Progenitor cell of endocrine pancreas (in vitro differentiated cells): ENCODE results near the gene DLG5. TPM values are rescaled to one million over a fixed set of nuclear protein-coding genes. Genes with fewer than 3 reads are reported as not detected.

Source experiments
- DNase-seq: peaks from one replicate; pipeline ENCODE4 v3.0.0; 2021; ENCODE audit warnings: low spot score; ENCODE audit not compliant: unreplicated experiment
- H3K27ac Mint-ChIP-seq: 2 replicates; pipeline ENCODE4 v1.8.0; 2021; ENCODE audit warnings: mild to moderate bottlenecking, moderate library complexity, mixed read lengths
- H3K27me3 Mint-ChIP-seq: 2 replicates; pipeline ENCODE4 v1.8.0; 2021; ENCODE audit warnings: mixed read lengths
- H3K36me3 Mint-ChIP-seq: 2 replicates; pipeline ENCODE4 v1.8.0; 2022; ENCODE audit warnings: mixed read lengths; ENCODE audit not compliant: insufficient read depth
- H3K4me1 Mint-ChIP-seq: 2 replicates; pipeline ENCODE4 v1.8.0; 2021; ENCODE audit warnings: low read depth, mixed read lengths
- H3K4me3 Mint-ChIP-seq: 2 replicates; pipeline ENCODE4 v1.8.0; 2021; ENCODE audit warnings: low read depth, mild to moderate bottlenecking, moderate library complexity, mixed read lengths
- H3K9me3 Mint-ChIP-seq: 2 replicates; pipeline ENCODE4 v1.8.0; 2021; ENCODE audit warnings: low read depth, mixed read lengths
- total RNA-seq: library from RNA; stranded (reverse); gene quantifications from 2 replicates; pipeline ENCODE4 v1.2.1, GENCODE V29; 2021
- TF ChIP-seq, protein P1 (sequence below): fragments of 200-600 bp; sonication (generic); IDR thresholded peaks from one replicate; pipeline ENCODE4 v1.5.0; 2021; ENCODE audit warnings: antibody characterized with exemption, mild to moderate bottlenecking; ENCODE audit not compliant: unreplicated experiment

The DLG5 gene
- total RNA-seq, 1 donor from 2014 or later = 149 TPM

DNA sequence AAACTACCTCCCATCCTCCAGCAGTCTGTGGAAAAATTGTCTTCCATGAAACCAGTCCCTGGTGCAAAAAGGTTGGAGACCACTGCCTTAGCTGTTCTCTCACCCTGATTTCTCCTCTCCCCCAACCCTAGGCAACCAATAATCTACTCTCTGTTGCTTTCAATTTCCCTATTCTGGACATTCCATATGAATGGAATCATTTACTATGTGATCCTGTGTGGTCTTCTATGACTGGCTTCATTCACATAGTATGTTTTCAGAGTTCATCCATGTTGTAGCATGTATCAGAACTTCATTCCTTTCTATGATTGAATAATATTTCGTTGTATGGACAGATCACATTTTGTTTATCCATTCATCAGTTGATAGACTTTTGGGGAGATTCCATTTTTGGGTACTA is 38.3 kb upstream of the DLG5 start:
- Mint-ChIP-seq H3K4me1 (peaks cover 21% of the 10 kb centered on the region), H3K4me3 (no peak overlapping the region), H3K36me3 (peaks cover 6% of the 10 kb centered on the region), H3K9me3 (peaks cover 10% of the 10 kb centered on the region), H3K27ac (no peak overlapping the region), H3K27me3 (no peaks in the 10 kb centered on the region)
- no peak for DNase-seq
- TF ChIP-seq, protein P1, sequence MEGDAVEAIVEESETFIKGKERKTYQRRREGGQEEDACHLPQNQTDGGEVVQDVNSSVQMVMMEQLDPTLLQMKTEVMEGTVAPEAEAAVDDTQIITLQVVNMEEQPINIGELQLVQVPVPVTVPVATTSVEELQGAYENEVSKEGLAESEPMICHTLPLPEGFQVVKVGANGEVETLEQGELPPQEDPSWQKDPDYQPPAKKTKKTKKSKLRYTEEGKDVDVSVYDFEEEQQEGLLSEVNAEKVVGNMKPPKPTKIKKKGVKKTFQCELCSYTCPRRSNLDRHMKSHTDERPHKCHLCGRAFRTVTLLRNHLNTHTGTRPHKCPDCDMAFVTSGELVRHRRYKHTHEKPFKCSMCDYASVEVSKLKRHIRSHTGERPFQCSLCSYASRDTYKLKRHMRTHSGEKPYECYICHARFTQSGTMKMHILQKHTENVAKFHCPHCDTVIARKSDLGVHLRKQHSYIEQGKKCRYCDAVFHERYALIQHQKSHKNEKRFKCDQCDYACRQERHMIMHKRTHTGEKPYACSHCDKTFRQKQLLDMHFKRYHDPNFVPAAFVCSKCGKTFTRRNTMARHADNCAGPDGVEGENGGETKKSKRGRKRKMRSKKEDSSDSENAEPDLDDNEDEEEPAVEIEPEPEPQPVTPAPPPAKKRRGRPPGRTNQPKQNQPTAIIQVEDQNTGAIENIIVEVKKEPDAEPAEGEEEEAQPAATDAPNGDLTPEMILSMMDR = no peak

DNA sequence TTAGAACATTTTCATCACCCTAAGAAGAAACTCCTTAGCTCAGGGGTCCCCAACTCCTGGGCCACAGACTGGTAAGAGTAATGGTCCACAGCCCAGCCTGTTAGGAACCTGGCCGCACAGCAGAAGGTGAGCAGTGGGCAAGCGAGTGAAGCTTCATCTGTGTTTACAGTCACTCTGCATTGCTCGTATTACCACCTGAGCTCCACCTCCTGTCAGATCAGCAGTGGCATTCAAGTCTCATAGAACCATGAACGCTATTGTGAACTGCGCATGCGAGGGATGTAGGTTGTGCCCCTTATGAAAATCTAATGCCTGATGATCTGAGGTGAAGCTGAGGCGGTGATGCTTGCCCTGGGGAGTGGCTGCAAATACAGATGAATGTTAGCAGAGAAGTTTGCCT is 37.3 kb upstream of the DLG5 start:
- no peak for DNase-seq
- Mint-ChIP-seq H3K9me3 (peaks cover 10% of the 10 kb centered on the region), H3K4me3 (no peak overlapping the region), H3K4me1 (peaks cover 19% of the 10 kb centered on the region), H3K27ac (no peak overlapping the region), H3K36me3 (peaks cover 6% of the 10 kb centered on the region), H3K27me3 (no peaks in the 10 kb centered on the region)
- TF ChIP-seq, protein P1 = no peak

- Mint-ChIP-seq H3K36me3 (peaks cover 6% of the 10 kb centered on the region), H3K9me3 (peaks cover 10% of the 10 kb centered on the region), H3K27me3 (no peaks in the 10 kb centered on the region), H3K4me3 (no peak overlapping the region), H3K4me1 (peaks cover 13% of the 10 kb centered on the region), H3K27ac (peak overlapping the region; percentile 73)
- no peak for DNase-seq
- TF ChIP-seq, protein P1 = no peak
Measured at GRCh38 chr10:77962350-77963146, 36.0 kb upstream of the DLG5 start.

DNA sequence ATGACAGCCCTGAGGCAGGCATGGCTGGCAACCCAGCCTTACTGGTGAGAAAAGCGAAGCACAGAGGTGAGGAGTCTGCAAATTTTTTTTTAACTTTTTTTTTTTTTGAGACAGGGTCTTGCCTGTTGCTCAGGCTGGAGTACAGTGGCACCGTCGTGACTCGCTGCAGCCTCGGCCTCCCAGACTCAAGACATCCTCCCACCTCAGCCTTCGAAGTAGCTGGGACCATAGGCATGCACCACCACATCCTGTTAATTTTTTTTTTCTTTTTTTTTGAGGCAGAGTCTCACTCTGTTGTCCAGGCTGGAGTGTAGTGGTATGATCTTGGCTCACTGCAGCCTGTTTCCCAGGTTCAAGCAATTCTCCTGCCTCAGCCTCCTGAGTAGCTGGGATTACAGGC is 35.1 kb upstream of the DLG5 start:
- no peak overlapping the region for H3K4me3 Mint-ChIP-seq
- no peaks in the 10 kb centered on the region for H3K27me3 Mint-ChIP-seq
- DNase-seq = no peak
- H3K36me3 Mint-ChIP-seq = peaks cover 6% of the 10 kb centered on the region
- H3K9me3 Mint-ChIP-seq = peaks cover 10% of the 10 kb centered on the region
- H3K4me1 Mint-ChIP-seq = peaks cover 7% of the 10 kb centered on the region
- TF ChIP-seq, protein P1 = no peak
- no peak overlapping the region for H3K27ac Mint-ChIP-seq

DNA sequence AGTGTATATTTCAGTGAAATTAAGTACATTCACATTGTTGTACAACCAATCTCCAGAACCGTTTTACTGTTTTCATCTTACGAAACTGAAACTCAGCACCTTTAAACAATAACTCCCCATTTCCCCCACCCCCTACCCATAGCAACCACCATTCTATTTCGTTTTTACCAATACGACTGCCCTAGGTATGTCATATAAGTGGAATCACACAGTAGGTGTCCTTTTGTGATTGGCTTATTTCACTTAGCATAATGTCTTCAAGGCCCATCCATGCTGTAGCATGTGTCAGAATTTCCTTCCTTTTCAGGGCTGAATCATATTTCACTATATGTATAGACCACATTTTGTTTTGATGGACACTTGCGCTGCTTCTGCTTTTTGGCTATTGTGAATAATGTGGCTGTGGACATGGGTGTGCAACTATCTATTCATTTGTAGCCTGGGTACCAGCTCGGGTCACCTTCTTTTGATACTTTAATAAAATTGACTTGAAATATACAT is 34.3 kb upstream of the DLG5 start:
- no peaks in the 10 kb centered on the region for H3K27me3 Mint-ChIP-seq
- TF ChIP-seq, protein P1 = no peak
- peaks cover 10% of the 10 kb centered on the region for H3K9me3 Mint-ChIP-seq
- H3K27ac Mint-ChIP-seq = no peak overlapping the region
- DNase-seq = no peak
- H3K4me1 Mint-ChIP-seq = peaks cover 3% of the 10 kb centered on the region
- H3K36me3 Mint-ChIP-seq = peaks cover 6% of the 10 kb centered on the region
- no peak overlapping the region for H3K4me3 Mint-ChIP-seq
